Hepatic stellate cell (primary cell): Measurements from ENCODE around the gene TPM4.
A peak's percentile ranks its signal among the peaks of the same experiment; 100 is the strongest.
"Not testable (repeated sequence)": the region's sequence is repeated elsewhere in the genome, so short reads cannot be mapped to it uniquely, and the experiment has no call there.

ENCODE experiments used
- DNase-seq: peaks from one replicate; pipeline ENCODE4 v3.0.0; 2011; ENCODE audit warnings: low spot score

The TPM4 gene

GRCh38 chr19:16073988-16074387 lies 2.3 kb upstream of the TPM4 start:
- no peak for DNase-seq

GRCh38 chr19:16074488-16075365 lies 1.6 kb upstream of the TPM4 start:
- DNase-seq, result no peak

GRCh38 chr19:16075430-16076153 lies 703 bp upstream of the TPM4 start:
- DNase-seq, result no peak

GRCh38 chr19:16076958-16077611 lies 790 bp downstream of the TPM4 start:
- no peak for DNase-seq

- no peak for DNase-seq
Observed at GRCh38 chr19:16077984-16078758, 1.9 kb downstream of the TPM4 start.

GRCh38 chr19:16078759-16079707 lies 2.7 kb downstream of the TPM4 start:
- peak; percentile 88 for DNase-seq

GRCh38 chr19:16084067-16084685 lies 7.9 kb downstream of the TPM4 start:
- no peak for DNase-seq

GRCh38 chr19:16085115-16085514 lies 8.8 kb downstream of the TPM4 start:
- no peak for DNase-seq

GRCh38 chr19:16087404-16087803 lies 11.1 kb downstream of the TPM4 start:
- not testable (repeated sequence) for DNase-seq

- DNase-seq, result no peak
Observed at GRCh38 chr19:16087940-16088339, 11.6 kb downstream of the TPM4 start.

- no peak for DNase-seq
Observed at GRCh38 chr19:16088351-16089009, 12.2 kb downstream of the TPM4 start.

GRCh38 chr19:16089010-16089846 lies 12.9 kb downstream of the TPM4 start:
- DNase-seq, result no peak

- DNase-seq, result no peak
Observed at GRCh38 chr19:16091546-16092475, 15.5 kb downstream of the TPM4 start.

GRCh38 chr19:16094360-16095070 lies 18.2 kb downstream of the TPM4 start:
- peak; percentile 41 for DNase-seq

GRCh38 chr19:16095071-16095571 lies 18.8 kb downstream of the TPM4 start:
- DNase-seq, result no peak

- DNase-seq, result no peak
Observed at GRCh38 chr19:16096280-16096855, 20.1 kb downstream of the TPM4 start.

GRCh38 chr19:16098416-16098768 lies 22.1 kb downstream of the TPM4 start:
- DNase-seq, result no peak
